Medulla oblongata (tissue), 1 donor: ENCODE measurements around the gene SLC39A3.

ENCODE experiments used
- DNase-seq: peaks from one replicate; pipeline ENCODE4 v3.0.0-alpha.2; 2015; ENCODE audit errors: extremely low spot score

Gene SLC39A3

GRCh38 chr19:2768365-2769132, 28.7 kb upstream of the SLC39A3 start:
- DNase-seq: no peak

- no peak for DNase-seq
Measured at GRCh38 chr19:2767688-2768087, 27.9 kb upstream of the SLC39A3 start.

- DNase-seq: no peak
Measured at GRCh38 chr19:2766594-2767372, 27.0 kb upstream of the SLC39A3 start.

GRCh38 chr19:2765376-2765775, 25.6 kb upstream of the SLC39A3 start:
- no peak for DNase-seq

- no peak for DNase-seq
Measured at GRCh38 chr19:2764945-2765344, 25.1 kb upstream of the SLC39A3 start.

DNA sequence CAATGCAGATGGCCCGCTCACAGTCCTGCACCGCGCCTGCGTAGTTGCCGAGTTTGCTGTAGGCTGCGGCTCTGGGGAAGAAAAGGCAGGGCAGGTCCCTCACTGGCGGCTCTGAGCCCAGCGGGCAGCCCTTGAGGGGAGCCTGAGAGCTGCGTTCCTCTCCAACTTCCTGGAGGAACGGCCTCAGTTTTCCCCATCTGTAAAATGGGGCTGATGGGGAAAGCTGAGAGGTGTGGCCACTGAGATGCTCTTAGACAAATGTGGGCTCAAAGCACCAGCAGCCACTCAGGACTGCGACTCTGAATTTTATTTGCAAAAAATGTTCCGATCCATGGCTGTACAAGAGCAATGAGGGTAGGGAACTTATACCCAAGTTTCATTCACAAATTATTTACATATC, 23.9 kb upstream of the SLC39A3 start:
- DNase-seq: no peak

DNA sequence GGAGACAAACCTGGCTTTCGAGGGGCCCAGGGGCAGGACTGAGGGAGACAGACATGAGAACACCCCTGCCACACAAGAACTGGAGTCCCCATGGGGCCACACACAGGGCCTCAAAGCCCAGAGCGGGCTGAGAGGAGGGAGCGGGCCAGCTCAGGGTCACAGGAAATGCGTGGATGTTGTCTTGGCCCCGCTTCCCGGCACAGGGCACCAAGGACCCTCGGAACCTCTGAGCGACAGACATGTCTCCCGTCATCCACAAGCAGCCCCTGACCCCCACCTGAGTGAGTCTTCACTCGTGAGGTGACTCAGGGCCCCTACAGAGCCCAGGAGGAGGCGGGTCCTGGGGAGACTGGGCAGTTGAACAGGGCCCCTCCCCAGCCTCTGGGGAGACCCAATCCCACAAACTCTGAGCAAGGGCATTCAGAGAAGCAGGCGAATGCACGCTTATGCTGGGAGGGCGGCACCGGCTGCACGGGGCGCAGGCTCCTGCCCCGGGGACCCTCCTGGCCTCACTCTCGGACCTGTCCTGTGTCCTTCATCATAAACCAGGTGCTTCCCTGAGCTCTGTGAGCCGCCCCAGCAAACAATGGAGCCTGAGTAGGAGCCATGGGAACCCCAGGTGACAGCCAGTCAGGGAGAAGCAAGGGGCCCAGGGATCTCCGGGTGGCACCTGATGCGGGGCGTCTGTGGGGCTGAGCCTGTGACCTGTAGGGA, 23.1 kb upstream of the SLC39A3 start:
- DNase-seq: no peak

- DNase-seq: no peak
Measured at GRCh38 chr19:2761876-2762782, 22.3 kb upstream of the SLC39A3 start.

DNA sequence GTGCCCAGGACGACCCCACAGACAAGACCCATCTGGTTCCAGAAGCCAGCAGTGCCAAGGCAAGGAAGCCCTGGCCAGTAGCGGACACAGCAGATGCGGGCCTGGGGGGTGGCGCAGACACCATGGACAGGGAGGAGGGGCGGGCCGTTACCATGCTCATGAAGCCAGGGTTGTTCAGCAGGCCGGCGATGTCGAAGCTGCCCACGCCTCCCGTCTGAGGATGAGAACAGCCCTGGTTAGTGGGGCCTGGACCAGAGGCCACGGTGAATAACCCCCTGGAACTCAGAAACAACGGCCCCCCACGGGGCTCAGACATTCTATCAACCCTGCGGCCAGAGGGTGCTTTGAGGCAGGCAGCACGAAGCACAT, 21.5 kb upstream of the SLC39A3 start:
- DNase-seq: no peak

- no peak for DNase-seq
Measured at GRCh38 chr19:2759965-2760364, 20.1 kb upstream of the SLC39A3 start.

DNA sequence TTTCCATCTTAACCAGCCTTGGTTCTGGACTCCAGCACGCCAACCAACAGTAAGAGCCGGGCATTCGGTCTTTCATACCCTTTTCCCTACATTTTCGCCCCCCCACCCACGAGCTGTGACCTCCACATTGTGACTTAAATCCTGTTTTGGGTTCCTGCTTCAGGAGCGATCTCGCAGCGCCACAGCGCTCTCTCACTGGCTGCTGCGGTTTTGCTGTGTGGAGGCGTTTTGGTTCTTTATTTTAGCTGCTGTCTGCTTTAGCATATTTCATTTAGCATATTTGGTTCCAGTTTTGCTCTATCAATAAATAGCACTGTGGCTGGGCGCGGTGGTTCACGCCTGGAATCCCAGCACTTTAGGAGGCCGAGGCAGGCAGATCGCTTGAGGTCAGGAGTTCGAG, 19.5 kb upstream of the SLC39A3 start:
- no peak for DNase-seq

GRCh38 chr19:2758601-2759313, 18.9 kb upstream of the SLC39A3 start:
- DNase-seq: no peak

DNA sequence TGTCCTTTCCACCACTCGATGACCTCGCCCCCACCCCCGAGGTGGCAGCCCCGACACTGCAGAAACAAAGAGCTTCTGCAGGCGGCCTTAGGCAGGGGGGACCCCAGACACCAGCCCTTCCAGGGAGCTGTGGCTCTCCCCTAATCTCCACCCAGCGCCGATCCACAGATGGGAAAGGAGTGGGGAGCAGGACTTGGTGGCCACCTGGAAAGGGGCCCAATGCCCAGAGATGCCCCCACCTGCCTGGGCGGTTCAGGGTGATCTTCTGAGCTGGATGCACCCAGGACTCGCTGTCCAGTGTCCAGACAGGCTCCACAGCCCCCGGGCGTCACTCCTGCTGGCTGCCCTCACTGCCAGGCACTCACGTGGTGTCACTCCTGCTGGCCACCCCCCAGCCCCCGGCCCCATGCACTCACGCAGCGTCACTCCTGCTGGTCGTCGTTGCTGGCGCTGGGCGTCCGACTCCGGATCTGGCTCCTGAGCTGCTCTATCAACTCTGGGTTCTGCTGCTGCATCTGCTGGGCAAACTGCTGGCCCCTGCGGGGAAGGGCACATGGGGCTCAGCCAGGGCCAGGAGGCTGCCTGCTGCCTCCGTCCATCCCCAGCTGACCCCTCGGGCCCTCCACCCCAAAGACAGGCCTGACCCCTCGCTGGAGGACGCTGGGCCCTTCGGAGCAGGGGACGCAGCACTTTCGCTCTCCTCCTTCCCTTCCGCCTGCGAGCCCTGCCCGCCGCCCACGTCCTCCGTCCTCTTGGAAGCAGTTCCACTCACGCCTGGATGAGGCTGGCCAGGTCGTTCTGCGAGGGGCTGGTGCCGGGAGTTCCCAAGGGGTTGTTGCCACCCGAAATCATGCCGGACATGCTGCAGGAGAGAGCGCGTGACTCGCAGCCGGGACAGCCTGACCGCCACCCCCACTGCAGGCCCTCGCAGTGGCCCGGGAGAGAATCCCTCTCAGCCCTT, 17.4 kb upstream of the SLC39A3 start:
- DNase-seq: no peak

GRCh38 chr19:2756477-2756876, 16.7 kb upstream of the SLC39A3 start:
- DNase-seq: no peak

DNA sequence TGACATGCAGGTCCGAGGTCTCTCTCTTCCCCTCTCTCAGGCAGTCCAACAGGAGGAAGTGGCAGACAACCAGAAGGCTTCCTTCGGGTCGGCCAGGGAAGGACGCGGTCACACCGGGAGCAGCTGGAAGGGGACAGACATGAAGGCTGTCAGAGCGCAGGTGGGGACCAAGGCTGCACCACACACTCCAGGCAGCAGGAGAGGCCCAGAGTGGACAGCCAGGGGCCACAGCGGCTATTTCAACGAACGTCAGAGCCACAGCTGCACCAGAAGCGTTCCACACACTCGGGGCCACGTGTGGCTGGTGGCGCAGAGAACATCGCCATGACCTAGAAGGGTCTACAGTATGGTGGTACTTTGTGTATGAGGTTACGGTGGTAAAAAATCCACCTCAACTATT, 16.0 kb upstream of the SLC39A3 start:
- DNase-seq: no peak

GRCh38 chr19:2755448-2755705, 15.6 kb upstream of the SLC39A3 start:
- DNase-seq: no peak

GRCh38 chr19:2754659-2755447, 15.0 kb upstream of the SLC39A3 start:
- DNase-seq: no peak

- no peak for DNase-seq
Measured at GRCh38 chr19:2751438-2751830, 11.6 kb upstream of the SLC39A3 start.

GRCh38 chr19:2750808-2751437, 11.1 kb upstream of the SLC39A3 start:
- peak; percentile 36 for DNase-seq
